GM23248 (cell line): Measurements from ENCODE around the gene ZNF425. TPM values are rescaled to one million over a fixed set of nuclear protein-coding genes. Genes with fewer than 3 reads are reported as not detected.
"Not testable (repeated sequence)": the region's sequence is repeated elsewhere in the genome, so short reads cannot be mapped to it uniquely, and the experiment has no call there.

Experiments
- DNase-seq: peaks from one replicate; pipeline ENCODE4 v3.0.0-alpha.2; 2015
- H2AFZ ChIP-seq: fragments of 200-600 bp; sonication (generic); 2 replicates; pipeline ENCODE4 v1.6.1; 2016; ENCODE audit warnings: antibody characterized with exemption
- H3F3A ChIP-seq: fragments of 200-600 bp; sonication (generic); 2 replicates; pipeline ENCODE4 v1.6.1; 2016; ENCODE audit warnings: mild to moderate bottlenecking, antibody characterized with exemption, mixed run types; ENCODE audit not compliant: insufficient read depth
- H3K27ac ChIP-seq: fragments of 200-600 bp; sonication (generic); 2 replicates; pipeline ENCODE4 v1.5.1; 2016; ENCODE audit warnings: mild to moderate bottlenecking
- H3K27me3 ChIP-seq: fragments of 200-600 bp; sonication (generic); replicated peaks from 2 replicates; pipeline ENCODE4 v1.6.1; 2016; ENCODE audit warnings: mild to moderate bottlenecking; ENCODE audit not compliant: insufficient read depth
- H3K36me3 ChIP-seq: fragments of 200-600 bp; sonication (generic); 2 replicates; pipeline ENCODE4 v1.6.1; 2016; ENCODE audit warnings: low read depth, mild to moderate bottlenecking
- H3K4me1 ChIP-seq: fragments of 200-600 bp; sonication (generic); 2 replicates; pipeline ENCODE4 v1.6.1; 2016; ENCODE audit warnings: mild to moderate bottlenecking; ENCODE audit not compliant: insufficient read depth
- H3K4me2 ChIP-seq: fragments of 200-600 bp; sonication (generic); one replicate; pipeline ENCODE4 v1.6.1; 2016; ENCODE audit warnings: mild to moderate bottlenecking; ENCODE audit not compliant: unreplicated experiment
- H3K4me3 ChIP-seq: fragments of 200-600 bp; sonication (generic); 2 replicates; pipeline ENCODE4 v1.5.1; 2016; ENCODE audit warnings: mild to moderate bottlenecking
- H3K79me2 ChIP-seq: fragments of 200-600 bp; sonication (generic); 2 replicates; pipeline ENCODE4 v1.6.1; 2016; ENCODE audit warnings: mild to moderate bottlenecking; ENCODE audit not compliant: insufficient read depth
- H3K9ac ChIP-seq: fragments of 200-600 bp; sonication (generic); 2 replicates; pipeline ENCODE4 v1.6.1; 2016; ENCODE audit warnings: mild to moderate bottlenecking
- H3K9me2 ChIP-seq: fragments of 200-600 bp; sonication (generic); 2 replicates; pipeline ENCODE4 v1.6.1; 2016; ENCODE audit warnings: mixed run types, mild to moderate bottlenecking, moderate library complexity; ENCODE audit not compliant: insufficient read depth
- H3K9me3 ChIP-seq: fragments of 200-600 bp; sonication (generic); one replicate; pipeline ENCODE4 v1.6.1; 2017; ENCODE audit warnings: low read depth
- H4K20me1 ChIP-seq: fragments of 200-600 bp; sonication (generic); 2 replicates; pipeline ENCODE4 v1.6.0; 2016; ENCODE audit not compliant: insufficient read depth
- EZH2 ChIP-seq: fragments of 200-600 bp; sonication (generic); IDR thresholded peaks from 2 replicates; pipeline ENCODE4 v1.6.1; 2018; ENCODE audit warnings: antibody characterized with exemption, mild to moderate bottlenecking; ENCODE audit not compliant: insufficient read depth, poor library complexity, severe bottlenecking
- EZH2phosphoT487 ChIP-seq: fragments of 200-600 bp; sonication (generic); IDR thresholded peaks from 2 replicates; pipeline ENCODE4 v1.6.1; 2018; ENCODE audit warnings: antibody characterized with exemption, moderate library complexity, mild to moderate bottlenecking, low read depth; ENCODE audit not compliant: insufficient read depth
- WGBS, 2 experiments: methylation state at CpG; one replicate each; pipeline ENCODE4 v1.1.6; 2015 to 2017; ENCODE audit warnings: low lambda C conversion rate in 2 of 2, low coverage in 1 of 2; ENCODE audit errors: missing lambda C conversion rate in 2 of 2; 5-methylcytosine and 5-hydroxymethylcytosine counted together
- in situ Hi-C: fragments of 300-500 bp; cut with MboI; formaldehyde crosslinking; loops from 2 replicates; pipeline ENCODE4 v1.15.0; 2020
- polyA plus RNA-seq: library from polyadenylated mRNA; unstranded; fragments of >200 nt; fragmentation: Nextera tagmentation; extraction: Ambion mirVana; gene quantifications from 2 replicates; pipeline ENCODE4 v1.2.1, GENCODE V29; 2016
- total RNA-seq: library from RNA; depleted of rRNA; stranded (reverse); fragments of >200 nt; shearing (Covaris generic); gene quantifications from 2 replicates; pipeline ENCODE4 v1.2.3, GENCODE V29; 2014

Gene ZNF425
- total and polyA plus RNA-seq, 2 experiments from 2014 or later: 3.8 to 3.9 TPM

DNA sequence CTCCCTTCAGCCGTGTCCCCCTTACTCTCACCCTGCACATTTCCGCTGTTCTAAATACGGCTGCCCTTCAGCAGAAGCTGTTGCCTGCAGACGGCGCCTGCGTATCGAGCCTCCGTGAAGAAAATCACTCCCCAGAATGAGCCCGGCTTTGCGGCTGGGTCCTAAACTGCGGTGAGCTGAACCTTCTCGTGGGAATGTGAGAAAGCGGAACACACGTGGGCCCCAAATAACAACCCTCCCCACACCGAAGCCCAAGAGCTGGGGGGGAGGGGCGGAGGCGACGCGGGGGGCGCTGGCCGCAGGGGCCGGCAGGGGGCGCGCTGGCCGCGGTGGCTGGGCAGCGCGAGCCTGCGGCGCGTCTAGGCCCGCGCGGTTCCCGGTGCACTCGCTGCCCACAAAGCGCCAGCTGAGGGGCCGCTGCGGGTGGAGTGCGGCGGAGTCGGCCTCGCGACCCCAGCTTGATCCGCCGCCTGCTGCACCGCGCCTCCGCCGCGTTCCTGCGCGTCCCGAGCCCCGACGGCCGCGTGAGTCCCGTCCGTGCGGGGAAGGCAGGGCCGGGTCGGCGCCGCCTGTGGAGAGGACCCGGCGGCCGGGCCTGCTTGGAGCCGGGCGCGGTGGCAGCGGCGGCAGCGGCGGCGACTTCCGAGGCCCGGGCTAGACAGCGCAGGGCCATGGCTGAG is 21.1 kb upstream of the ZNF425 start, which contains the start of gene ZNF398:
Gene ZNF398 (plus strand): TSS at position 382 of the 680 bp plus-strand sequence. CDS start 290 bp downstream, at position 672.
- DNase-seq: peak; percentile 91
- Histone ChIP-seq H3K4me3 (peak within 1 kb of the TSS; percentile 96), H3K27ac (peak within 1 kb of the TSS; percentile 95), H3K4me2 (peak within 1 kb of the TSS; percentile 94), H3K9ac (peak within 1 kb of the TSS; percentile 99), H3K27me3 (no peaks in the 10 kb centered on the region), H3F3A (peaks cover 24% of the 10 kb centered on the region), H3K4me1 (0 out of 2 replicates have a peak, but pooled peaks cover 3% of the 10 kb centered on the region), H4K20me1 (no peaks in the 10 kb centered on the region), H2AFZ (peak within 1 kb of the TSS; percentile 99), H3K9me2 (no peaks in the 10 kb centered on the region), H3K9me3 (no peaks in the 10 kb centered on the region), H3K79me2 (peaks cover 45% of the 10 kb centered on the region), H3K36me3 (no peaks in the 10 kb centered on the region)
- 1 to 2% methylated on average over 42 to 57 of the region's 79 CpGs for WGBS, 2 experiments
- in situ Hi-C loops: no loop called here
- TF ChIP-seq EZH2 (no peak), EZH2phosphoT487 (no peak)

DNA sequence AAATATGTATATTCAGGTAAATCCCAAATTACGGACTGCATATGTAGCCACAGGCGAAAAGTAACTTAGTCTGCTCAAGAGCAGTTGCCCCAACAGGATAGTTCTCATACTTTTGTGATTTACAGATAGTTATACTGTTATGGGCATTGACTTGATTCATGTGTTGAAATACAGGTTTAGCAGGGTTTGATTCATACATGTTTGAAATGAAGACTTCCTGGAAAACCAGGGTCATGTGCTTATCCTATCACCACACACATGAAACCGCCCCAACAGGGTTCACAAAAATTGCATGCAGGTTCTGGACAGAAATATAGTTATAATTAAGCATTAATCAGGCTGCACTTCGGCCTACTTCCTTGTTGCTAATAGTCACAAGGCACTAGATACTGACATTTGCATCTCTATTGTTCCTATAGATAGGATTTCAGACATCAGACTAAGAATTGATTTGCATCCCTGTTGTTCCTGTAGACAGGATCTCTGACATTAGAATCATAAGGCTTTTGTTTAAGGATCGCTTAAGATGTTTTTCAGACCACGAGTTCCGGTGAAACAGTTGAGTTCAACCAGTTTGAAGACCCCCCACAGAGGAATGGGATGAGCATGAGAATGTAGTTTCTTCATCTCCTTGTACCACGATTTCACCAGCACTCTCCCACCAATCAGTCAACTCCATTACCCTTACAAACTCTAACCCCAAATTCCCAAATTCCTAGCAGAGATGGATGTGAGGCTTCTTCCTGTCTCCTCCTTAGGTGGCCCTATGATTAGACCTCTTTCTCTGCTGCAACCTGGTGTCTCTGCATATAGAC is 19.1 kb upstream of the ZNF425 start:
- Histone ChIP-seq H4K20me1 (no peaks in the 10 kb centered on the region), H3K9me2 (no peaks in the 10 kb centered on the region), H3K27me3 (no peaks in the 10 kb centered on the region), H3K4me2 (no peak overlapping the region), H3K9me3 (no peaks in the 10 kb centered on the region), H3K4me1 (0 out of 2 replicates have a peak, but pooled peaks cover 3% of the 10 kb centered on the region), H3K9ac (no peak overlapping the region), H3K36me3 (no peaks in the 10 kb centered on the region), H3K27ac (no peak overlapping the region), H3F3A (peaks cover 24% of the 10 kb centered on the region), H2AFZ (no peak overlapping the region; the same call in 1 of the 2 replicates), H3K79me2 (peaks cover 30% of the 10 kb centered on the region), H3K4me3 (no peak overlapping the region)
- 86 to 89% methylated on average over 8 of the region's 8 CpGs for WGBS, 2 experiments
- peak; percentile 6 for DNase-seq
- in situ Hi-C loops: no loop called here
- no peak for TF ChIP-seq EZH2phosphoT487
- no peak for TF ChIP-seq EZH2

DNA sequence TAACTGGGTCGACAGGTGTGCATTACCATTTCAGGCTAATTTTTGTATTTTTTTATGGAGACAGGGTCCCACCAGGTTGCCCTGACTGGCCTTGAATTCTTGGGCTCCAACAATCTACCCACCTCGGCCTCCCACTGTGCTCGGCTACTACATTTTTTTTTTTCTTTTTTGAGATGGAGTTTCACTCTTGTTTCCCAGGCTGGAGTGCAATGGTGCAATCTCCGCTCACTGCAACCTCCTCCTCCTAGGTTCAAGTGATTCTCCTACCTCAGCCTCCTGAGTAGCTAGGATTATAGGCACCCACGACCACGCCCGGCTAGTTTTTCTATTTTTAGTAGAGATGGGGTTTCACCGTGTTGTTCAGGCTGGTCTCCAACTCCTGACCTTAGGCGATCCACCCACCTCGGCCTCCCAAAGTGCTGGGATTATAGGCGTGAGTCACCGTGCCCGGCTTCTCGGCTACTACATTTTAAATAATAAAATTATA is 18.4 kb upstream of the ZNF425 start:
- H3K9me3 ChIP-seq, H3K9ac ChIP-seq, H3K36me3 ChIP-seq, H3K27ac ChIP-seq, H4K20me1 ChIP-seq, H2AFZ ChIP-seq, H3K4me3 ChIP-seq, H3K4me2 ChIP-seq, H3K4me1 ChIP-seq, H3K27me3 ChIP-seq, DNase-seq, H3K9me2 ChIP-seq, in situ Hi-C loops: not testable (repeated sequence)
- H3K79me2 ChIP-seq: peaks cover 23% of the 10 kb centered on the region
- H3F3A ChIP-seq: peaks cover 23% of the 10 kb centered on the region
- 78 to 81% methylated on average over 14 of the region's 14 CpGs for WGBS, 2 experiments

DNA sequence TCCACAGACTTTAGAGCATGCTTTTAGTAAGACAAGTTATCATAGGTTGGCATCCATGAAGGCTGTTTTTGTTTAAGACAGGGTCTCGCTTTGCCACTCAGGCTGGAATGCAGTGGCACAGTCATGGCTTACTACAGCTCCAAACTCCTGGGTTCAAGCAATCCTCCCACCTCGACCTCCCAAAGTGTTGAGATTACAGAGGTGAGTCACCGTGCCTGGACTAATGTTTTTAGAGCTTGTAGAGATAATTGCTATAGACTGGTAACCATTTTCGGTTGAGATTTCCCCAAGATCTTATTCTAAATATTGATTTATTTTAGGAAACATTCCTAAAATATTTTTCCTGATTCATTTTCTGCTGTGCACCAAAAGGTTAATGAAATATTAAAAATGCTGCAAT is 15.8 kb upstream of the ZNF425 start:
- Histone ChIP-seq H3K79me2 (peaks cover 5% of the 10 kb centered on the region), H3K36me3 (no peaks in the 10 kb centered on the region), H3K4me2 (no peak overlapping the region), H2AFZ (no peak overlapping the region), H3K27ac (no peak overlapping the region), H3K27me3 (no peaks in the 10 kb centered on the region), H3K4me3 (no peak overlapping the region), H4K20me1 (no peaks in the 10 kb centered on the region), H3K4me1 (0 out of 2 replicates have a peak, but pooled peaks cover 3% of the 10 kb centered on the region), H3K9me3 (no peaks in the 10 kb centered on the region), H3K9me2 (no peaks in the 10 kb centered on the region), H3K9ac (no peak overlapping the region), H3F3A (peaks cover 12% of the 10 kb centered on the region)
- DNase-seq: no peak
- in situ Hi-C loops: no loop called here
- 83% methylated on average over 4 of the region's 4 CpGs for WGBS, 2 experiments
- TF ChIP-seq EZH2phosphoT487 (no peak), EZH2 (no peak)
